Lung (tissue), 12 donors: ENCODE data around the gene AQP9. TPM values are rescaled to one million over a fixed set of nuclear protein-coding genes. Genes with fewer than 3 reads are reported as not detected.

Source experiments
- ATAC-seq: fragments of 200-7000 bp; cut with Tn5 transposase; one replicate; pipeline ENCODE4 v1.9.1; 2020; ENCODE audit warnings: moderate number of reproducible peaks; ENCODE audit not compliant: insufficient read depth, low FRiP score
- DNase-seq, 3 donors: peaks; one replicate each; pipeline ENCODE4 v3.0.0-alpha.2; 2013 to 2017
- H3K27ac ChIP-seq, 2 donors: one replicate each; pipeline ENCODE4 v1.5.1; 2013; ENCODE audit warnings: mild to moderate bottlenecking in 2 of 2, moderate library complexity in 2 of 2, control low read depth in 1 of 2, inconsistent platforms in 1 of 2, low read depth in 1 of 2, low read length in 1 of 2
- H3K27me3 ChIP-seq, 3 donors: one replicate each; pipeline ENCODE4 v1.5.1; 2013; ENCODE audit warnings: low read length in 2 of 3; ENCODE audit not compliant: control insufficient read depth in 3 of 3, insufficient read depth in 3 of 3
- H3K36me3 ChIP-seq, 4 donors: one replicate each; pipeline ENCODE4 v1.5.1; 2013; ENCODE audit warnings: low read length in 4 of 4, mild to moderate bottlenecking in 1 of 4, moderate library complexity in 1 of 4; ENCODE audit not compliant: control insufficient read depth in 4 of 4, insufficient read depth in 4 of 4
- H3K4me1 ChIP-seq, 5 donors: one replicate each; pipeline ENCODE4 v1.5.1; 2013; ENCODE audit warnings: low read length in 5 of 5, mild to moderate bottlenecking in 2 of 5, moderate library complexity in 1 of 5; ENCODE audit not compliant: control insufficient read depth in 5 of 5, insufficient read depth in 5 of 5
- H3K4me3 ChIP-seq: one replicate; pipeline ENCODE4 v1.5.1; 2013; ENCODE audit warnings: mild to moderate bottlenecking, control low read depth, moderate library complexity
- H3K9ac ChIP-seq, 2 donors: one replicate each; pipeline ENCODE4 v1.5.1; 2013; ENCODE audit warnings: low read length in 2 of 2, control low read depth in 1 of 2; ENCODE audit not compliant: insufficient read depth in 1 of 2
- H3K9me3 ChIP-seq, 4 donors: one replicate each; pipeline ENCODE4 v1.5.1; 2013; ENCODE audit warnings: low read length in 3 of 4, mild to moderate bottlenecking in 1 of 4, moderate library complexity in 1 of 4; ENCODE audit not compliant: control insufficient read depth in 4 of 4, insufficient read depth in 3 of 4
- CTCF ChIP-seq: IDR thresholded peaks from 2 replicates; pipeline ENCODE4 v1.5.1; 2012; ENCODE audit warnings: mild to moderate bottlenecking; ENCODE audit errors: control extremely low read depth, extremely low read depth
- WGBS, 2 donors: extraction: QIAGEN DNeasy Blood & Tissue Kit; methylation state at CpG; one replicate each; pipeline ENCODE4 v1.1.7; 2013; 5-methylcytosine and 5-hydroxymethylcytosine counted together
- polyA plus RNA-seq, 2 donors: library from polyadenylated mRNA; stranded (reverse); fragments of 200-250 nt; gene quantifications; one replicate each; pipeline ENCODE4 v1.2.1, GENCODE V29; 2013
- total RNA-seq, 2 donors: library from RNA; depleted of rRNA in 1 of 2; stranded (reverse); fragments of >200 nt in 1 of 2; gene quantifications; one replicate each; pipeline ENCODE4 v1.2.1, GENCODE V29; 2014 to 2021
- donor health status: control.
- donor health status: control.
- donor health status: Bipolar disorder and iron deficiency.
- donor health status: healthy.
- donor health status: DM: yes; HTN: yes; CAD: no.

Gene AQP9
- total and polyA plus RNA-seq, 4 donors = 6.1 to 329 (median 21.9) TPM

GRCh38 chr15:58139989-58140522, 1.9 kb downstream of the AQP9 start:
- WGBS, 2 donors = 28 to 57% methylated on average over 3 of the region's 3 CpGs
- DNase-seq (no peak), ATAC-seq (peak; percentile 12)
- TF ChIP-seq CTCF = no peak
- no peak overlapping the region for H3K27ac ChIP-seq
- H3K4me1 ChIP-seq = peaks cover 0 to 25% (median 0%) of the 10 kb centered on the region in 5 donors
- H3K36me3 ChIP-seq = no peaks in the 10 kb centered on the region
- H3K4me3 ChIP-seq = no peak overlapping the region
- H3K9me3 ChIP-seq = no peaks in the 10 kb centered on the region
- H3K9ac ChIP-seq = peak overlapping the region in 1 of 2 donors; percentile 42
- H3K27me3 ChIP-seq = peaks cover 0 to 3% (median 0%) of the 10 kb centered on the region in 3 donors

GRCh38 chr15:58141894-58142293, 3.7 kb downstream of the AQP9 start:
- TF ChIP-seq CTCF = no peak
- Histone ChIP-seq H3K4me3 (no peak overlapping the region), H3K27ac (no peak overlapping the region), H3K9me3 (no peaks in the 10 kb centered on the region), H3K9ac (no peak overlapping the region), H3K36me3 (no peaks in the 10 kb centered on the region), H3K27me3 (no peaks in the 10 kb centered on the region), H3K4me1 (peaks cover 0 to 25% (median 0%) of the 10 kb centered on the region in 5 donors)
- no peak for ATAC-seq
- WGBS, 2 donors = 80 to 86% methylated on average over 6 of the region's 6 CpGs
- no peak for DNase-seq

GRCh38 chr15:58142827-58143461, 4.8 kb downstream of the AQP9 start:
- Histone ChIP-seq H3K36me3 (no peaks in the 10 kb centered on the region), H3K4me3 (no peak overlapping the region), H3K4me1 (peaks cover 0 to 25% (median 0%) of the 10 kb centered on the region in 5 donors), H3K9me3 (no peaks in the 10 kb centered on the region), H3K9ac (no peak overlapping the region), H3K27me3 (no peaks in the 10 kb centered on the region), H3K27ac (no peak overlapping the region)
- TF ChIP-seq CTCF = no peak
- WGBS, 2 donors = 71 to 79% methylated on average over 6 of the region's 6 CpGs
- ATAC-seq = no peak
- DNase-seq = no peak
